ENCODE measurements around the gene ZNF496. TPM values are rescaled to one million over a fixed set of nuclear protein-coding genes. Genes with fewer than 3 reads are reported as not detected.

ZNF496 gene
- total RNA-seq, 2 experiments from 2014 or later, result 21.7 to 36.4 TPM

DNA sequence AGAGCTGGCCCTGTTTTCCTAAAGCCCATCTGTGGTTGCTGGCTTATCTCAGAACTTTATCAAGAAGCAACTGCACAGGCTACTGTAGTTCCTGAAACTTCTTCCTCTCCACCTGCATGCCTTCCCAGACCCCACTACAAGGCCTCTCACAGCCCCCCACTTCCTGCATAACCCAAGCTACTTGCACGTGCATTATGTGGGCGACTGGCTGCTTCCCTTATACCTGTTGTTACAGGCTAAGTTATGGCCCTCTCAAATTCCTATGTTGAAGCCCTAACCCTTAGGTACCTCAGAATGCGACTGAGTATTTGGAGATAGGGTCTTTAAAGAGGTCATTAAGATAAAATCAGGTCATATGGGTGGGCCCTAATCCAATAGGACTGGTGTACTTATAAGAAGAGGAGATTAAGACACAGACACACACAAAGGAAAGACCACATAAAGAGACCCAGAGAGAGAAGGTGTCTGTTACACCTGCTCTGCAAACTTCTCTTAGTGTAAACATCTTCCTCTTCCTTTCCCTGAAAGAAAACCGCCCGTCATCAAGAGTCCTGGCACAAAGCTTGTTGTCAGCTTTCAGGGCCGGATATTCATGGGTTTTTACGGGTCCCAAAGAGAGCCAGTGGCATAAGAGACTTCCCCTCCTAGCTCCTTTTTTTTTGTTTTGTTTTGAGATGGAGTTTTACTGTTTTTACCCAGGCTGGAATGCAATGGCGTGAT is 5.1 kb downstream of the ZNF496 start:
- Histone ChIP-seq H3K4me3 (ENCODE audit: low read depth, low read length, poor library complexity, severe bottlenecking) (no peak overlapping the region), H3K9me2 (ENCODE audit: insufficient read depth, low read length) (no peaks in the 10 kb centered on the region), H4K20me1 (ENCODE audit: insufficient read depth, low read length) (no peaks in the 10 kb centered on the region; the same call in 1 of the 2 replicates), H3K79me2 (ENCODE audit: insufficient read depth, low read depth, low read length) (peaks cover 10% of the 10 kb centered on the region; the same call in 1 of the 2 replicates), H2AFZ (ENCODE audit: low read length) (no peak overlapping the region), H3K27ac (ENCODE audit: low read depth, low read length, poor library complexity, severe bottlenecking) (no peak overlapping the region), H3K4me2 (ENCODE audit: low read length) (peak overlapping the region; percentile 38), H3K4me1 (ENCODE audit: insufficient read depth, low read length, poor library complexity, severe bottlenecking) (peaks cover 19% of the 10 kb centered on the region), H3K36me3 (ENCODE audit: insufficient read depth, low read length) (peaks cover 76% of the 10 kb centered on the region), H3K9me3 (ENCODE audit: low read length) (no peaks in the 10 kb centered on the region)
- no peak for TF ChIP-seq EZH2phosphoT487 (IDR thresholded peaks at IDR 0.05; ENCODE audit: borderline replicate concordance, low read depth, low read length)
- TF ChIP-seq, protein P1, sequence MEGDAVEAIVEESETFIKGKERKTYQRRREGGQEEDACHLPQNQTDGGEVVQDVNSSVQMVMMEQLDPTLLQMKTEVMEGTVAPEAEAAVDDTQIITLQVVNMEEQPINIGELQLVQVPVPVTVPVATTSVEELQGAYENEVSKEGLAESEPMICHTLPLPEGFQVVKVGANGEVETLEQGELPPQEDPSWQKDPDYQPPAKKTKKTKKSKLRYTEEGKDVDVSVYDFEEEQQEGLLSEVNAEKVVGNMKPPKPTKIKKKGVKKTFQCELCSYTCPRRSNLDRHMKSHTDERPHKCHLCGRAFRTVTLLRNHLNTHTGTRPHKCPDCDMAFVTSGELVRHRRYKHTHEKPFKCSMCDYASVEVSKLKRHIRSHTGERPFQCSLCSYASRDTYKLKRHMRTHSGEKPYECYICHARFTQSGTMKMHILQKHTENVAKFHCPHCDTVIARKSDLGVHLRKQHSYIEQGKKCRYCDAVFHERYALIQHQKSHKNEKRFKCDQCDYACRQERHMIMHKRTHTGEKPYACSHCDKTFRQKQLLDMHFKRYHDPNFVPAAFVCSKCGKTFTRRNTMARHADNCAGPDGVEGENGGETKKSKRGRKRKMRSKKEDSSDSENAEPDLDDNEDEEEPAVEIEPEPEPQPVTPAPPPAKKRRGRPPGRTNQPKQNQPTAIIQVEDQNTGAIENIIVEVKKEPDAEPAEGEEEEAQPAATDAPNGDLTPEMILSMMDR (conservative IDR thresholded peaks at IDR 0.05; ENCODE audit: low read length), result no peak
- no TSS peak for BruUV-seq (replicated peaks)
- intact Hi-C loops (cut with micrococcal nuclease; ENCODE audit: unreplicated experiment), result no loop called here
- DNase-seq (ENCODE audit: low spot score), result peak; percentile 3
- POLR2A ChIA-PET, result interaction anchor here (1.1 kb wide), 1 partner anchor 9 kb away, joined by 3 read pairs; no protein-coding TSS in a partner anchor
- CTCF ChIA-PET (ENCODE audit: unreplicated experiment), result no interaction called here

DNA sequence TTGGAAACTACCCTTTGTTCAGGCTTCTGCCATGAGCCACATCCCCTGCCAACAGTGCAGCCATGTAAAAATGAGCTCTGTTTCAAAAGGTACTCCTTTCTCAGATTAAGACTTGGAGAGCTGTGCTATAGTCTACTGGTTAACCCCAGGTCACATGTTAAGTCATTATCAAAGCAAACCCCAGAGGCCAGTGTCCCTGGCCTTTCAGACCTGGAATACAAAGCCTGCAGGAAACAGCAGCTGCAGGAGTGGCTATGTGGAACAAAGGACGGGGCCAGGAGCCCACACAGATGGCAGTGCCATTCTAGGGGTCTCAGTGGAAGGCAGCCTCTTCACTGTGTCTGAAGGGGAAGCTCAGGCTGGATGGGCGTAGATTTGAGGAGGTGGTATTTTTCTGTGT is 6.7 kb downstream of the ZNF496 start:
- Histone ChIP-seq H3K4me1 (ENCODE audit: insufficient read depth, low read length, poor library complexity, severe bottlenecking) (peaks cover 11% of the 10 kb centered on the region), H3K4me2 (ENCODE audit: low read length) (no peak overlapping the region), H3K9me3 (ENCODE audit: low read length) (no peaks in the 10 kb centered on the region), H3K79me2 (ENCODE audit: insufficient read depth, low read depth, low read length) (peaks cover 2% of the 10 kb centered on the region; the same call in 1 of the 2 replicates), H3K27ac (ENCODE audit: low read depth, low read length, poor library complexity, severe bottlenecking) (no peak overlapping the region), H3K36me3 (ENCODE audit: insufficient read depth, low read length) (peaks cover 92% of the 10 kb centered on the region), H4K20me1 (ENCODE audit: insufficient read depth, low read length) (no peaks in the 10 kb centered on the region), H3K4me3 (ENCODE audit: low read depth, low read length, poor library complexity, severe bottlenecking) (no peak overlapping the region), H2AFZ (ENCODE audit: low read length) (no peak overlapping the region), H3K9me2 (ENCODE audit: insufficient read depth, low read length) (no peaks in the 10 kb centered on the region)
- BruUV-seq (replicated peaks), result no TSS peak
- intact Hi-C loops (cut with micrococcal nuclease; ENCODE audit: unreplicated experiment), result no loop called here
- no peak for DNase-seq (ENCODE audit: low spot score)
- CTCF ChIA-PET (ENCODE audit: unreplicated experiment), result no interaction called here
- TF ChIP-seq, protein P1 (conservative IDR thresholded peaks at IDR 0.05; ENCODE audit: low read length), result no peak
- TF ChIP-seq EZH2phosphoT487 (IDR thresholded peaks at IDR 0.05; ENCODE audit: borderline replicate concordance, low read depth, low read length), result no peak
- POLR2A ChIA-PET, result interaction anchor here (0.6 to 1.5 kb wide), 5 partner anchors 13 to 748 kb away, joined by 3 to 7 read pairs (median 4); no protein-coding TSS in a partner anchor

DNA sequence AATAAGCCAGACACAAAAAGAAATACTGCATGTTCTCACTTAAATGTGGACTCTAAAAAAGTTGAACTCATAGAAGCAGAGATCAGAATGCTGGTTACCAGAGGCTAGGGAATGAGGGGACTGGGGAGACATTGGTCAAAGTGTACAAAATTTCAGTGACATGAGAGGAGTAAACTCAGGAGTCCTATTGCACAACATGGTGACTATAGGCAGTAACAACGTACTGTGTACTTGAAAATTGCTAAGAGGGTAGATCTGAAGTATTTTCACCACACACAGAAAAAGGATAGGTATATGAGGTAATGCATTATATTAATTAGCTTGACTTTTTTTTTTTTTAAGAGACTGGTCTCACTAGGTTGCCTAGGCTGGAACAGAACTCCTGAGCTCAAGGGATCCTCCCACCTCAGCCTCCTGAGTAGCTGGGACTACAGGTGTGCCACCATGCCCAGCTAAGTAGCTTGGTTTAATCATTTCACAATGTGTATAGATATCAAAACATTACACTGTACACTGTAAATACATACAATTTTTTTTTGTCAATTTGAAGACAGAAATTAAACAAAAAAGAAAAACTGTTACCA is 7.4 kb downstream of the ZNF496 start:
- H3K4me1 ChIP-seq (ENCODE audit: insufficient read depth, low read length, poor library complexity, severe bottlenecking), result peaks cover 10% of the 10 kb centered on the region
- H3K9me3 ChIP-seq (ENCODE audit: low read length), result no peaks in the 10 kb centered on the region
- intact Hi-C loops (cut with micrococcal nuclease; ENCODE audit: unreplicated experiment), result no loop called here
- H3K27ac ChIP-seq (ENCODE audit: low read depth, low read length, poor library complexity, severe bottlenecking), result no peak overlapping the region
- H3K36me3 ChIP-seq (ENCODE audit: insufficient read depth, low read length), result peaks cover 92% of the 10 kb centered on the region
- H3K4me2 ChIP-seq (ENCODE audit: low read length), result no peak overlapping the region
- no peaks in the 10 kb centered on the region for H3K9me2 ChIP-seq (ENCODE audit: insufficient read depth, low read length)
- ChIA-PET CTCF (ENCODE audit: unreplicated experiment) (no interaction called here), POLR2A (interaction anchor here (0.7 to 1.5 kb wide), 2 partner anchors 19 to 797 kb away, joined by 3 to 7 read pairs; no protein-coding TSS in a partner anchor)
- H2AFZ ChIP-seq (ENCODE audit: low read length), result no peak overlapping the region
- H4K20me1 ChIP-seq (ENCODE audit: insufficient read depth, low read length), result no peaks in the 10 kb centered on the region
- no peaks in the 10 kb centered on the region for H3K79me2 ChIP-seq (ENCODE audit: insufficient read depth, low read depth, low read length)
- H3K4me3 ChIP-seq (ENCODE audit: low read depth, low read length, poor library complexity, severe bottlenecking), result no peak overlapping the region
- DNase-seq (ENCODE audit: low spot score), result no peak
- BruUV-seq (replicated peaks), result no TSS peak
- no peak for TF ChIP-seq EZH2phosphoT487 (IDR thresholded peaks at IDR 0.05; ENCODE audit: borderline replicate concordance, low read depth, low read length)
- TF ChIP-seq, protein P1 (conservative IDR thresholded peaks at IDR 0.05; ENCODE audit: low read length), result no peak
